DOHH2 (cell line): ENCODE measurements around the gene COA7.

Source experiments
- EZH2phosphoT487 ChIP-seq: fragments of 200-600 bp; sonication (generic); IDR thresholded peaks from 2 replicates; pipeline ENCODE4 v1.6.1; 2017; ENCODE audit warnings: borderline replicate concordance, mild to moderate bottlenecking, antibody characterized with exemption, low read length, moderate library complexity, mixed read lengths
- TF ChIP-seq, protein P1 (sequence below): fragments of 200-600 bp; sonication (generic); IDR thresholded peaks from one replicate; pipeline ENCODE4 v1.5.1; 2014; ENCODE audit warnings: antibody characterized with exemption, mild to moderate bottlenecking, low read depth, low read length; ENCODE audit not compliant: poor library complexity, severe bottlenecking

DNA sequence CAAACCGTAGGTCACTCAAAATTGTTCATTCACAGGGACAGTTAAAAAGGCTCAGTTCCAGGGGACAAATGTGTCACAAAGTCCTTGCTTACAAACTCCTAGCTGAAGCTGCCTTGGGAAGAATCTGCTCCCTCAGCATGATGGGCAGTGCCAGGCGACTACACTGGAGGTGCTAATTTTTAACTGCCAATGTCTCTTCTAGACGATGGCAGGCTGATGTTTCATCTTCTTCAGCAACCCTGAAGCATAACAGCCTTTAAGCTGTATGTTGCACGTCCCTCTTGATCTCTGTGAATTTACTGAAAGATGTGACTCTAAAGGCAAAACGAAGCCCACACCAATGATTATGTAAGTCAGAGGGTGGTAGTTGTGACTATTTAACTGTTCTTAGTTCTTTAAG, 11.3 kb downstream of the COA7 start:
- TF ChIP-seq, protein P1, sequence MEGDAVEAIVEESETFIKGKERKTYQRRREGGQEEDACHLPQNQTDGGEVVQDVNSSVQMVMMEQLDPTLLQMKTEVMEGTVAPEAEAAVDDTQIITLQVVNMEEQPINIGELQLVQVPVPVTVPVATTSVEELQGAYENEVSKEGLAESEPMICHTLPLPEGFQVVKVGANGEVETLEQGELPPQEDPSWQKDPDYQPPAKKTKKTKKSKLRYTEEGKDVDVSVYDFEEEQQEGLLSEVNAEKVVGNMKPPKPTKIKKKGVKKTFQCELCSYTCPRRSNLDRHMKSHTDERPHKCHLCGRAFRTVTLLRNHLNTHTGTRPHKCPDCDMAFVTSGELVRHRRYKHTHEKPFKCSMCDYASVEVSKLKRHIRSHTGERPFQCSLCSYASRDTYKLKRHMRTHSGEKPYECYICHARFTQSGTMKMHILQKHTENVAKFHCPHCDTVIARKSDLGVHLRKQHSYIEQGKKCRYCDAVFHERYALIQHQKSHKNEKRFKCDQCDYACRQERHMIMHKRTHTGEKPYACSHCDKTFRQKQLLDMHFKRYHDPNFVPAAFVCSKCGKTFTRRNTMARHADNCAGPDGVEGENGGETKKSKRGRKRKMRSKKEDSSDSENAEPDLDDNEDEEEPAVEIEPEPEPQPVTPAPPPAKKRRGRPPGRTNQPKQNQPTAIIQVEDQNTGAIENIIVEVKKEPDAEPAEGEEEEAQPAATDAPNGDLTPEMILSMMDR: no peak
- no peak for TF ChIP-seq EZH2phosphoT487
